Stomach (tissue), 4 donors: ENCODE measurements around the gene TAPBPL.

Experiments used
- CTCF ChIP-seq, 7 experiments: fragments of 450-650 bp in 4 of 7; fragments of 200-600 bp in 3 of 7; sonication (generic) in 3 of 7; IDR thresholded peaks; one replicate each; pipeline ENCODE4 v1.5.1; 2016 to 2019; ENCODE audit warnings: antibody characterized with exemption in 7 of 7, control low read depth in 2 of 7, mild to moderate bottlenecking in 1 of 7
- EP300 ChIP-seq: sonication (generic); formaldehyde crosslinking; IDR thresholded peaks from one replicate; pipeline ENCODE4 v1.6.1; 2017; ENCODE audit warnings: antibody characterized with exemption
- POLR2A ChIP-seq, 4 donors: fragments of 450-650 bp; IDR thresholded peaks; one replicate each; pipeline ENCODE4 v1.6.1; 2016; ENCODE audit warnings: antibody characterized with exemption in 4 of 4, control low read depth in 2 of 4, mild to moderate bottlenecking in 1 of 4, moderate library complexity in 1 of 4
- POLR2AphosphoS5 ChIP-seq, 3 donors: sonication (generic); formaldehyde crosslinking; IDR thresholded peaks; one replicate each; pipeline ENCODE4 v1.6.1; 2016; ENCODE audit warnings: antibody characterized with exemption in 3 of 3

DNA sequence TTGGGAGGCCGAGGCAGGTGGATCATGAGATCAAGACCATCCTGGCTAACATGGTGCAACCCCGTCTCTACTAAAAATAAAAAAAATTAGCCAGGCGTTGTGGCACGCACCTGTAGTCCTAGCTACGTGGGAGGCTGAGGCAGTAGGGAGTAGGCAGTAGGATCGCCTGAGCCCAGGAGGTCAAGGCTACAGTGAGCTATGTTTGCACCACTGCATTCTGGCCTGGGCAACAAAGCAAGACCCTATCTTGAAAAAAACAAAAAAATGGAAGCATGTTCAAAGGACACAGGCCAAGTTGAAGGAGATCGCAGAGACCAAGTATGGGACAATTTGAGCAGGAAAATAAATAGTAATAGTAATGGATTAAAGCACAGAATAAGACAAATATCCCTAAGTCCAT is 56.2 kb downstream of the TAPBPL start:
- no peak for TF ChIP-seq CTCF (IDR thresholded peaks at IDR 0.05)
- TF ChIP-seq POLR2AphosphoS5 (IDR thresholded peaks at IDR 0.05) = no peak
- TF ChIP-seq EP300 = no peak
- no peak for TF ChIP-seq POLR2A (IDR thresholded peaks at IDR 0.05)
